Dedifferentiated amniotic fluid mesenchymal stem cell (primary cell): ENCODE data around the gene NT5C3B.
A peak's percentile ranks its signal among the peaks of the same experiment; 100 is the strongest.
"Not testable (repeated sequence)": the region's sequence is repeated elsewhere in the genome, so short reads cannot be mapped to it uniquely, and the experiment has no call there.

ENCODE experiments used
- DNase-seq: peaks from one replicate; pipeline ENCODE4 v3.0.0-alpha.2; 2016; ENCODE audit errors: extremely low spot score

The NT5C3B gene

GRCh38 chr17:41835800-41836549, at the start of gene NT5C3B:
Gene NT5C3B (minus strand): TSS chr17:41836232. CDS start chr17:41836193, 39 bp downstream.
- no peak for DNase-seq

GRCh38 chr17:41885733-41886132, 49.7 kb upstream of the NT5C3B start:
- DNase-seq = no peak

GRCh38 chr17:41882756-41883155, 46.7 kb upstream of the NT5C3B start:
- DNase-seq = no peak

- no peak for DNase-seq
Measured at GRCh38 chr17:41880130-41880529, 44.1 kb upstream of the NT5C3B start.

- not testable (repeated sequence) for DNase-seq
Measured at GRCh38 chr17:41874293-41874670, 38.2 kb upstream of the NT5C3B start.

- no peak for DNase-seq
Measured at GRCh38 chr17:41873559-41874292, 37.7 kb upstream of the NT5C3B start.

- no peak for DNase-seq
Measured at GRCh38 chr17:41871789-41872188, 35.8 kb upstream of the NT5C3B start.

GRCh38 chr17:41870627-41871026, 34.6 kb upstream of the NT5C3B start:
- DNase-seq = no peak

- DNase-seq = no peak
Measured at GRCh38 chr17:41870097-41870496, 34.1 kb upstream of the NT5C3B start.

- no peak for DNase-seq
Measured at GRCh38 chr17:41869426-41869825, 33.4 kb upstream of the NT5C3B start.

- DNase-seq = no peak
Measured at GRCh38 chr17:41868568-41868967, 32.5 kb upstream of the NT5C3B start.

- no peak for DNase-seq
Measured at GRCh38 chr17:41865596-41865893, 29.5 kb upstream of the NT5C3B start.

GRCh38 chr17:41864836-41865595, 29.0 kb upstream of the NT5C3B start, which contains the start of gene KLHL11:
Gene KLHL11 (minus strand): TSS chr17:41865423. CDS start chr17:41865370, 53 bp downstream.
- DNase-seq = peak; percentile 87

- DNase-seq = no peak
Measured at GRCh38 chr17:41864498-41864835, 28.4 kb upstream of the NT5C3B start.

GRCh38 chr17:41863074-41863848, 27.2 kb upstream of the NT5C3B start:
- DNase-seq = no peak

- DNase-seq = no peak
Measured at GRCh38 chr17:41860254-41860931, 24.4 kb upstream of the NT5C3B start.

GRCh38 chr17:41851382-41851781, 15.3 kb upstream of the NT5C3B start:
- DNase-seq = not testable (repeated sequence)

GRCh38 chr17:41849251-41849990, 13.4 kb upstream of the NT5C3B start:
- no peak for DNase-seq

GRCh38 chr17:41848788-41849187, 12.8 kb upstream of the NT5C3B start:
- no peak for DNase-seq

- DNase-seq = no peak
Measured at GRCh38 chr17:41844971-41845370, 8.9 kb upstream of the NT5C3B start.

- DNase-seq = not testable (repeated sequence)
Measured at GRCh38 chr17:41840781-41841180, 4.7 kb upstream of the NT5C3B start.
